ENCODE measurements around the gene TTLL7. TPM values are rescaled to one million over a fixed set of nuclear protein-coding genes. Genes with fewer than 3 reads are reported as not detected.

TTLL7 gene
- total and polyA plus RNA-seq, 2 donors (not counting 1 experiment from before 2014, with no cell fraction given), result 0.01 TPM; not detected in 1

DNA sequence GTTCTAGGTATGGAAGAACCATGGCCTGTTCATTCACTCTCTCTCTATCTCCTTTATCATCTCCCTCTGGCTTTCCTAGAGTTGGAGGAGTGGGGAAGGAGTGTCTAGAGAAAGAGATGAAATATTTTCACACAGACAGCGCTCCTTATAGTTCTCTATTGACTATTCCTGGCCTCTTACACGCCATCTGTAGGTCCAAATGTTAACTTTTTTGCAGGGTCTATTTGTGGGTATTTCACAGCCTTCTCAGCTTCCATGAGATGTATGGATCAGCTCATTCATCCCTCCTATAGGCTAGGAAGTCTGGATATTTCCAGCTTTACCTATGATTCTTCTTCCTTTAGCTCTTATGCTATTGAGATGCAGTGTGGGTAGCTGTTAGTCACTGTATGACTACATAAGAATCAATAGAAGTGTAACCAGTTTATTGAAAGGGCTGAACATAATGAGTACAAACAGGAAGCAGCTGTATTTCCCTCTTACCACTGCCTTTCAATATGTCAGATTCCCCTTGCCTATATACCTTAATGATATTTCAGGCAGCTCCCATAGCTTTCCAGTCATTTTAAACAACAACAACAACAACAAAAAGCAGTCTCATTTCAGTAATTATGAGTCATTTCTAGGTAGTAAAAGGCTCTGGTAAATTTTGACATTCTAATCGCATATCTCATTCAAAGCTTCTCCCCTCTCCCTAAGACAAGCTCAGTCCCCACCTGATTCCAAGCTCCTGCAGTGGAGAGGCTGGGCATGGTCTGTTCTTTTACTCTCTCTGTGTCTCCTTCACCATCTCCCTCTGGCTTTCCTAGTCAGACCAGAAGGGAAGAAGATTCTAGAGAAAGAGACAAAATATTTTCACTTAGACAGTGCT, 149.5 kb downstream of the TTLL7 start:
- no peaks in the 10 kb centered on the region for H3K9me3 Mint-ChIP-seq (ENCODE audit: insufficient read depth)
- TF ChIP-seq CTCF (IDR thresholded peaks at IDR 0.05) (no peak), EZH2 (IDR thresholded peaks at IDR 0.05; ENCODE audit: borderline replicate concordance, insufficient read depth, low read depth, low read length, poor library complexity, severe bottlenecking) (no peak)
- Histone ChIP-seq H4K20me1 (ENCODE audit: control insufficient read depth, insufficient read depth, low read length, poor library complexity, severe bottlenecking) (no peaks in the 10 kb centered on the region), H3K27ac (ENCODE audit: low read length in 2 of 2) (no peak overlapping the region), H3K9ac (ENCODE audit: low read length) (no peak overlapping the region), H3K4me1 (ENCODE audit: control insufficient read depth in 2 of 2, insufficient read depth in 2 of 2, low read length in 2 of 2) (no peaks in the 10 kb centered on the region), H3K36me3 (replicated peaks in 1 of 2; ENCODE audit: control extremely low read depth in 1 of 2, control insufficient read depth in 1 of 2, extremely low read depth in 1 of 2, insufficient read depth in 2 of 2, low read length in 1 of 2) (no peaks in the 10 kb centered on the region), H3K9me3 (ENCODE audit: control extremely low read depth in 1 of 3, control insufficient read depth in 2 of 3, insufficient read depth in 1 of 3, low read length in 2 of 3) (no peaks in the 10 kb centered on the region), H3K4me2 (replicated peaks; ENCODE audit: low read depth, low read length, poor library complexity, severe bottlenecking) (no peak overlapping the region), H3K79me2 (ENCODE audit: control insufficient read depth, insufficient read depth, low read length) (no peaks in the 10 kb centered on the region), H3K27me3 (replicated peaks in 1 of 4; ENCODE audit: control extremely low read depth in 1 of 4, control insufficient read depth in 3 of 4, insufficient read depth in 4 of 4, low read length in 3 of 4) (no peaks in the 10 kb centered on the region), H3K4me3 (ENCODE audit: control extremely low read depth in 1 of 5, extremely low read depth in 1 of 5, insufficient read depth in 1 of 5, low read depth in 2 of 5, low read length in 4 of 5) (no peak overlapping the region), H2AFZ (ENCODE audit: insufficient read depth, low read depth, low read length, poor library complexity, severe bottlenecking) (no peak overlapping the region)
- no peaks in the 10 kb centered on the region for H3K27me3 Mint-ChIP-seq
- ChIA-PET CTCF (interaction anchor here (1.5 kb wide), 1 partner anchor 13 kb away, joined by 3 read pairs; no protein-coding TSS in a partner anchor), POLR2A (no interaction called here)
- H3K4me3 Mint-ChIP-seq, result no peak overlapping the region
- ATAC-seq (ENCODE audit: low read depth), result no peak
- no peaks in the 10 kb centered on the region for H3K4me1 Mint-ChIP-seq
- no CpG with 5 or more reads among the region's 3 CpGs for WGBS (ENCODE audit: insufficient coverage)
- no peak for DNase-seq
- no peak overlapping the region for H3K27ac Mint-ChIP-seq
- intact Hi-C loops (cut with micrococcal nuclease), result no loop called here

DNA sequence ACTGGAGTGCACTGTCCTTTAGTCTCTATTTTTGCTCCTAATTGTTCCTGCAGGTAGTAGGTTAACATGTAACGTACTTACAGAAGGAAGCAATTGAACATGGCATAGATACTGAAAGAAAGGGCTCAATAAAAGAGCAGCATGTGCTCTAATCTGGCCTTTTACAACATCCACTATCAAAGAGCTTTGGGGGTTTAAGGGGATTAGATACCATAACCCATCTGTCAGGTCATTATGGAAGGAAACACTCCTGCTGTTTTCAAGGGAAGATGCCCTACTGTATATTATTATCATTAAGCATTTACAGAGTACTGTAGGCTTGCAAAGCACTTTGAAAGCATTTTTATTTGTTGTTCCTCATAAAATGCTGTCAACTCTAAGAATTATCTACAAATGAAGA, 152.8 kb downstream of the TTLL7 start:
- H3K9me3 ChIP-seq (ENCODE audit: control extremely low read depth in 1 of 3, control insufficient read depth in 2 of 3, insufficient read depth in 1 of 3, low read length in 2 of 3), result no peaks in the 10 kb centered on the region
- WGBS (ENCODE audit: insufficient coverage), result no CpG with 5 or more reads among the region's 1 CpG
- H3K79me2 ChIP-seq (ENCODE audit: control insufficient read depth, insufficient read depth, low read length), result no peaks in the 10 kb centered on the region
- Mint-ChIP-seq H3K27me3 (no peaks in the 10 kb centered on the region), H3K9me3 (ENCODE audit: insufficient read depth) (no peaks in the 10 kb centered on the region), H3K4me3 (no peak overlapping the region), H3K27ac (no peak overlapping the region), H3K4me1 (no peaks in the 10 kb centered on the region)
- TF ChIP-seq EZH2 (IDR thresholded peaks at IDR 0.05; ENCODE audit: borderline replicate concordance, insufficient read depth, low read depth, low read length, poor library complexity, severe bottlenecking) (no peak), CTCF (IDR thresholded peaks at IDR 0.05) (no peak)
- H3K9ac ChIP-seq (ENCODE audit: low read length), result no peak overlapping the region
- no peak overlapping the region for H3K27ac ChIP-seq (ENCODE audit: low read length in 2 of 2)
- intact Hi-C loops (cut with micrococcal nuclease), result no loop called here
- ChIA-PET POLR2A (no interaction called here), CTCF (no interaction called here)
- H3K4me3 ChIP-seq (ENCODE audit: control extremely low read depth in 1 of 5, extremely low read depth in 1 of 5, insufficient read depth in 1 of 5, low read depth in 2 of 5, low read length in 4 of 5), result no peak overlapping the region
- H3K36me3 ChIP-seq (replicated peaks in 1 of 2; ENCODE audit: control extremely low read depth in 1 of 2, control insufficient read depth in 1 of 2, extremely low read depth in 1 of 2, insufficient read depth in 2 of 2, low read length in 1 of 2), result no peaks in the 10 kb centered on the region
- DNase-seq (no peak), ATAC-seq (ENCODE audit: low read depth) (no peak)
- no peak overlapping the region for H2AFZ ChIP-seq (ENCODE audit: insufficient read depth, low read depth, low read length, poor library complexity, severe bottlenecking)
- no peaks in the 10 kb centered on the region for H3K4me1 ChIP-seq (ENCODE audit: control insufficient read depth in 2 of 2, insufficient read depth in 2 of 2, low read length in 2 of 2)
- H4K20me1 ChIP-seq (ENCODE audit: control insufficient read depth, insufficient read depth, low read length, poor library complexity, severe bottlenecking), result no peaks in the 10 kb centered on the region
- no peak overlapping the region for H3K4me2 ChIP-seq (replicated peaks; ENCODE audit: low read depth, low read length, poor library complexity, severe bottlenecking)
- H3K27me3 ChIP-seq (replicated peaks in 1 of 4; ENCODE audit: control extremely low read depth in 1 of 4, control insufficient read depth in 3 of 4, insufficient read depth in 4 of 4, low read length in 3 of 4), result no peaks in the 10 kb centered on the region

Data from B cell (primary cell).